Measurements from ENCODE around the gene PAGR1. TPM values are rescaled to one million over a fixed set of nuclear protein-coding genes. Genes with fewer than 3 reads are reported as not detected.

Gene PAGR1
- total and polyA plus RNA-seq, 2 of the 13 experiments (the other 11 are each of a cell fraction or from before 2014, with no cell fraction given), result 9.8 to 66.4 TPM

GRCh38 chr16:29790183-29790948 lies 25.6 kb upstream of the PAGR1 start, which contains the start of gene KIF22 (continued):
- TF ChIP-seq HNRNPUL1 (IDR thresholded peaks at IDR 0.05; ENCODE audit: low read depth, low read length) (peak; percentile 96), FOXM1 (CRISPR knock-in tag; IDR thresholded peaks at IDR 0.05) (no peak), HOXD1 (CRISPR knock-in tag; IDR thresholded peaks at IDR 0.05) (peak; percentile 64), ZNF44 (CRISPR knock-in tag; IDR thresholded peaks at IDR 0.05) (peak; percentile 28; the same call in 1 of the 2 replicates), RXRA (CRISPR knock-in tag; IDR thresholded peaks at IDR 0.05) (peak; percentile 67; the same call in 1 of the 2 replicates), DNMT1 (CRISPR knock-in tag; IDR thresholded peaks at IDR 0.05) (peak; percentile 77), CENPT (CRISPR knock-in tag; IDR thresholded peaks at IDR 0.05; ENCODE audit: low read depth) (no peak; the same call in 1 of the 2 replicates), ZNF513 (CRISPR knock-in tag; conservative IDR thresholded peaks at IDR 0.05) (no peak; the same call in 1 of the 2 replicates), ZNF441 (CRISPR knock-in tag; IDR thresholded peaks at IDR 0.05; ENCODE audit: borderline replicate concordance) (peak; percentile 88; the same call in 1 of the 2 replicates), TEF (CRISPR knock-in tag; IDR thresholded peaks at IDR 0.05) (0 out of 2 replicates have a peak, but pooled peaks have one; percentile 10), CCAR2 (optimal IDR thresholded peaks at IDR 0.05; ENCODE audit: low read depth, low read length) (no peak), KDM5A (IDR thresholded peaks at IDR 0.05; ENCODE audit: borderline replicate concordance, low read length) (peak; percentile 92), ZBTB42 (CRISPR knock-in tag; IDR thresholded peaks at IDR 0.05) (peak; percentile 58; the same call in 1 of the 2 replicates), ZNF780A (CRISPR knock-in tag; IDR thresholded peaks at IDR 0.05) (0 out of 2 replicates have a peak, but pooled peaks have one; percentile 38), CEBPB (IDR thresholded peaks at IDR 0.05; ENCODE audit: borderline replicate concordance, low read depth, low read length) (no peak), ZSCAN25 (CRISPR knock-in tag; IDR thresholded peaks at IDR 0.05) (peak; percentile 72), PAWR (CRISPR knock-in tag; IDR thresholded peaks at IDR 0.05; ENCODE audit: borderline replicate concordance) (peak; percentile 87; the same call in 1 of the 2 replicates), SMAD1 (CRISPR knock-in tag; IDR thresholded peaks at IDR 0.05; ENCODE audit: borderline replicate concordance, low read depth) (peak; percentile 59; the same call in 1 of the 2 replicates), ZNF468 (CRISPR knock-in tag; IDR thresholded peaks at IDR 0.05) (no peak; the same call in 1 of the 2 replicates), ZNF510 (CRISPR knock-in tag; IDR thresholded peaks at IDR 0.05; ENCODE audit: low read depth) (0 out of 2 replicates have a peak, but pooled peaks have one; percentile 50), DPF2 (CRISPR knock-in tag; IDR thresholded peaks at IDR 0.05; ENCODE audit: borderline replicate concordance, low read depth) (no peak; the same call in 1 of the 2 replicates), ZNF672 (CRISPR knock-in tag; IDR thresholded peaks at IDR 0.05) (no peak), ZNF674 (CRISPR knock-in tag; IDR thresholded peaks at IDR 0.05; ENCODE audit: low read depth) (no peak), ZNF251 (CRISPR knock-in tag; IDR thresholded peaks at IDR 0.05) (no peak)
- TF ChIP-seq, protein P1, sequence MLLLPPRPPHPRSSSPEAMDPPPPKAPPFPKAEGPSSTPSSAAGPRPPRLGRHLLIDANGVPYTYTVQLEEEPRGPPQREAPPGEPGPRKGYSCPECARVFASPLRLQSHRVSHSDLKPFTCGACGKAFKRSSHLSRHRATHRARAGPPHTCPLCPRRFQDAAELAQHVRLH (CRISPR knock-in tag; IDR thresholded peaks at IDR 0.05; ENCODE audit: borderline replicate concordance, low read depth), result peak; percentile 95; the same call in 1 of the 2 replicates
- TF ChIP-seq, protein P2, sequence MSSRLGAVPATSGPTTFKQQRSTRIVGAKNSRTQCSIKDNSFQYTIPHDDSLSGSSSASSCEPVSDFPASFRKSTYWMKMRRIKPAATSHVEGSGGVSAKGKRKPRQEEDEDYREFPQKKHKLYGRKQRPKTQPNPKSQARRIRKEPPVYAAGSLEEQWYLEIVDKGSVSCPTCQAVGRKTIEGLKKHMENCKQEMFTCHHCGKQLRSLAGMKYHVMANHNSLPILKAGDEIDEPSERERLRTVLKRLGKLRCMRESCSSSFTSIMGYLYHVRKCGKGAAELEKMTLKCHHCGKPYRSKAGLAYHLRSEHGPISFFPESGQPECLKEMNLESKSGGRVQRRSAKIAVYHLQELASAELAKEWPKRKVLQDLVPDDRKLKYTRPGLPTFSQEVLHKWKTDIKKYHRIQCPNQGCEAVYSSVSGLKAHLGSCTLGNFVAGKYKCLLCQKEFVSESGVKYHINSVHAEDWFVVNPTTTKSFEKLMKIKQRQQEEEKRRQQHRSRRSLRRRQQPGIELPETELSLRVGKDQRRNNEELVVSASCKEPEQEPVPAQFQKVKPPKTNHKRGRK (CRISPR knock-in tag; IDR thresholded peaks at IDR 0.05), result peak; percentile 64; the same call in 1 of the 2 replicates

Measured in HepG2 (cell line).